Colonic mucosa (tissue), 4 donors: Measurements from ENCODE around the gene BCL2L11. TPM values are rescaled to one million over a fixed set of nuclear protein-coding genes. Genes with fewer than 3 reads are reported as not detected.

Source experiments
- DNase-seq: peaks from one replicate; pipeline ENCODE4 v3.0.0-alpha.2; 2020
- H3K27ac ChIP-seq: fragments of 200-600 bp; one replicate; pipeline ENCODE4 v1.8.0; 2021
- H3K27me3 ChIP-seq: fragments of 200-600 bp; one replicate; pipeline ENCODE4 v1.8.0; 2021
- H3K36me3 ChIP-seq: fragments of 200-600 bp; one replicate; pipeline ENCODE4 v1.8.0; 2021
- H3K4me1 ChIP-seq: fragments of 200-600 bp; one replicate; pipeline ENCODE4 v1.8.0; 2021; ENCODE audit warnings: mild to moderate bottlenecking
- H3K4me3 ChIP-seq: fragments of 200-600 bp; one replicate; pipeline ENCODE4 v1.8.0; 2021
- H3K9ac ChIP-seq, 2 donors: one replicate each; pipeline ENCODE4 v1.7.0; 2013; ENCODE audit warnings: control low read depth in 2 of 2, low read depth in 2 of 2, low read length in 2 of 2
- H3K9me3 ChIP-seq: fragments of 200-600 bp; one replicate; pipeline ENCODE4 v1.8.0; 2021
- intact Hi-C: fragments of 100-400 bp; cut with DNase I; formaldehyde crosslinking; loops from one replicate; pipeline ENCODE4 v1.14.1; 2022
- total RNA-seq, 2 donors: library from RNA; stranded (reverse); fragmentation: NEBNext Ultra II Directional in 1 of 2; extraction: Animal tissue kit (Norgen Biotek cat#: 25700) in 1 of 2; gene quantifications; one replicate each; pipeline ENCODE4 v1.2.1, GENCODE V29; 2021
- TF ChIP-seq, protein P1 (sequence below): fragments of 200-600 bp; IDR thresholded peaks from one replicate; pipeline ENCODE4 v1.8.0; 2022; ENCODE audit warnings: antibody characterized with exemption, mild to moderate bottlenecking
- donor health status: healthy.
- donor health status: DM: no; HTN: no; CAD: no.
- donor health status: DM: no; HTN: no; CAD: no.

The BCL2L11 gene
- total RNA-seq, 2 donors from 2014 or later, result 21.3 to 31.7 TPM

- H3K4me1 ChIP-seq, result no peaks in the 10 kb centered on the region
These were observed 47.1 kb downstream of the BCL2L11 start for GRCh38 chr2:111167863-111168162.

DNA sequence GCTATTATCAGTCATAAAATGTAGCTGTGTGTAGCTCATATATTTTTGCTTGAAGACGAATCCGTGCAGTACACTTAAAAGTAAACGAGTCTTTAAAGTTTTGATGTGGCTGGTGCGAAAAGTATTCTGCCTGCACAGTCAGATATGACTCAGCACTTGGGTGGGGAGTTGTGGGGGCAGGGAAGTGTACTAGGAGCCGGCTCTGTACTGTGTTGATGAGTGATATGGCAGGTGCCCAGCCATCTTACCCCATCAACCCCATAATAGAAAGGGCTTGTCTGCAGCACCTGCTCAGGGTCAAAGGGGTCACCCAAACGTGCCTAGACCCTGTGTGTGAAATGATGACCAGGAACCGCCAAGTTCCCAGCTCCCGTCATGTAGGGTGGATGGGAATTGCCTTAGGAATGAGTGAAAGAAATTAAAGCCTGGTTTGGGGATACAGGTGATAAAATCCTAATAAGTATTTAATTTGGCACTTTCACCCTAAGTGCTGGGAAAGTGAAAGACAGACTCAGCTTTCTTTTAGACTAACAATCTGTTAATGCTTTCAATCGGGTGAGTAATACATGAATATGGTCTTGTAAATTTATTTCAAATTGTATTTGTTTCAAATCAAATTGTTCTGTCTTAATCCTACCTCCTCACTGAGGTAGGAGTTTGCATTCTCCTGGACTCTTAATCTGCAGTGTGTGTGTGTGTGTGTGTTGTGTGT lies 48.0 kb downstream of the BCL2L11 start:
- Histone ChIP-seq H3K27ac (no peak overlapping the region), H3K9me3 (no peaks in the 10 kb centered on the region)
- DNase-seq, result peak; percentile 63

More at GRCh38 chr2:111167863-111168162, 47.1 kb downstream of the BCL2L11 start:
- no peaks in the 10 kb centered on the region for H3K36me3 ChIP-seq
- no peak overlapping the region for H3K27ac ChIP-seq
- no peak for DNase-seq
- no peaks in the 10 kb centered on the region for H3K27me3 ChIP-seq
- no peak overlapping the region for H3K4me3 ChIP-seq
- no peaks in the 10 kb centered on the region for H3K9me3 ChIP-seq
- TF ChIP-seq, protein P1, sequence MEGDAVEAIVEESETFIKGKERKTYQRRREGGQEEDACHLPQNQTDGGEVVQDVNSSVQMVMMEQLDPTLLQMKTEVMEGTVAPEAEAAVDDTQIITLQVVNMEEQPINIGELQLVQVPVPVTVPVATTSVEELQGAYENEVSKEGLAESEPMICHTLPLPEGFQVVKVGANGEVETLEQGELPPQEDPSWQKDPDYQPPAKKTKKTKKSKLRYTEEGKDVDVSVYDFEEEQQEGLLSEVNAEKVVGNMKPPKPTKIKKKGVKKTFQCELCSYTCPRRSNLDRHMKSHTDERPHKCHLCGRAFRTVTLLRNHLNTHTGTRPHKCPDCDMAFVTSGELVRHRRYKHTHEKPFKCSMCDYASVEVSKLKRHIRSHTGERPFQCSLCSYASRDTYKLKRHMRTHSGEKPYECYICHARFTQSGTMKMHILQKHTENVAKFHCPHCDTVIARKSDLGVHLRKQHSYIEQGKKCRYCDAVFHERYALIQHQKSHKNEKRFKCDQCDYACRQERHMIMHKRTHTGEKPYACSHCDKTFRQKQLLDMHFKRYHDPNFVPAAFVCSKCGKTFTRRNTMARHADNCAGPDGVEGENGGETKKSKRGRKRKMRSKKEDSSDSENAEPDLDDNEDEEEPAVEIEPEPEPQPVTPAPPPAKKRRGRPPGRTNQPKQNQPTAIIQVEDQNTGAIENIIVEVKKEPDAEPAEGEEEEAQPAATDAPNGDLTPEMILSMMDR, result no peak
- no peak overlapping the region for H3K9ac ChIP-seq
- intact Hi-C loops, result no loop called here

DNA sequence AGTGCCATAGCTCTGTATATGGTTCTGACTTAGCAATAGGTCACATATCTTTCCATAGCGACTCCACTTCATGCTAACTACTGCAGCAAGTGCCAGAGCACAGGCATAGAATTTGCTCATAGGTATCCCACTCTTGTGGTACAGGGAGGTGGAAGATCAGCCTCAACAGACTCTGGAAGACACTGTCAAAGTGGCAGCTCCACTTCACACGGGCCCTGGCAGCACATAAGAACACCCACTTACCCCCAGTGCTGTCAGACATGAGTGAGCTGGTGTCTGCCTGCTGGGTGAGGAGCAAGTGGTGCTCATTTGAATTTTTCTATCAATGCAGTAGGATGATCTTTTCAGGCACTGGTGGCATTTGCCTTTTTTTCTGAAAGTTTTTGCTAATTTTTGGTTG lies 48.6 kb downstream of the BCL2L11 start:
- TF ChIP-seq, protein P1, result no peak
- Histone ChIP-seq H3K4me1 (no peaks in the 10 kb centered on the region), H3K27ac (no peak overlapping the region), H3K36me3 (no peaks in the 10 kb centered on the region), H3K9me3 (no peaks in the 10 kb centered on the region), H3K9ac (no peak overlapping the region), H3K4me3 (no peak overlapping the region), H3K27me3 (no peaks in the 10 kb centered on the region)
- intact Hi-C loops, result no loop called here
- DNase-seq, result no peak

More for the DNA sequence above, 48.0 kb downstream of the BCL2L11 start:
- Histone ChIP-seq H3K27me3 (no peaks in the 10 kb centered on the region), H3K4me3 (no peak overlapping the region), H3K9ac (no peak overlapping the region), H3K4me1 (no peaks in the 10 kb centered on the region), H3K36me3 (no peaks in the 10 kb centered on the region)
- TF ChIP-seq, protein P1, result no peak
- intact Hi-C loops, result no loop called here

- Histone ChIP-seq H3K36me3 (no peaks in the 10 kb centered on the region), H3K9me3 (no peaks in the 10 kb centered on the region), H3K27ac (no peak overlapping the region), H3K4me1 (no peaks in the 10 kb centered on the region), H3K9ac (no peak overlapping the region), H3K27me3 (no peaks in the 10 kb centered on the region), H3K4me3 (no peak overlapping the region)
- no peak for DNase-seq
- TF ChIP-seq, protein P1, result no peak
- intact Hi-C loops, result no loop called here
These were observed 49.2 kb downstream of the BCL2L11 start for GRCh38 chr2:111169924-111170323.

DNA sequence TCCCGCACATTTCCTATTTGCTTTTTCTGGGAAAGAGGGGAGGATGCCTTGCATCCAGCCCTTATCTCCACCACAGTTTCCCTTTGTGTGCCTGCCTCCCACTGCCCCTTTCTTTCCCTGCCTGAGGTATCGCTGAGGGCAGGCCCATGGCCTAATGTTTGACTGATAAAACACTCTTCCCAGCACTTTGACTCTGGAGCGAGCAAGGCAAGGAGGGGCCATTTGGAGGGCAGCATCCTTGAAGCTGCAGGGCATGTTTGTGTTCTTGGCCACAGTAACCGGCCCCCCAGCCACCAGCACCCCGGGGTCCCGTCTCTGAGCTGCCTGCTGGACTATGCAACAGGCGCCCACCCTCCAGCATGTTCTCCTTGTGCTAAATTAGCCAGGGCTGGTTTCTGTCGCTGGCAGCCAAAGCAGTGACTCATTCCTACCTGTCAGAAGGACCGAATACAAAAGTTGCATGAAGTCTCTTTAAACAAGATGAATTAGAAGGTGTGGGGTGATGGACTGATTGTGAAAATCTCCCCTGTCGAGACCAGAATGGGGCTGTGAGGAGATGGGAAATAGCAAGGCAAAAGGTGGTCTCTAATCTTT lies 50.7 kb downstream of the BCL2L11 start:
- no peaks in the 10 kb centered on the region for H3K36me3 ChIP-seq
- no peak overlapping the region for H3K27ac ChIP-seq
- H3K27me3 ChIP-seq, result no peaks in the 10 kb centered on the region
- H3K9me3 ChIP-seq, result no peaks in the 10 kb centered on the region
- no peak overlapping the region for H3K9ac ChIP-seq
- intact Hi-C loops, result no loop called here
- no peak for DNase-seq
- no peaks in the 10 kb centered on the region for H3K4me1 ChIP-seq
- TF ChIP-seq, protein P1, result no peak
- H3K4me3 ChIP-seq, result no peak overlapping the region
